Activated T-helper 1 cell treated with anti-CD3 and anti-CD28 coated beads, Interleukin-2, amount 50 U/mL, for 16 hours (primary cell): ENCODE data around the gene CNIH2.
A peak's percentile ranks its signal among the peaks of the same experiment; 100 is the strongest.
"Not testable (repeated sequence)": the region's sequence is repeated elsewhere in the genome, so short reads cannot be mapped to it uniquely, and the experiment has no call there.

Experiments
- DNase-seq, 2 donors: peaks; one replicate each; pipeline ENCODE4 v3.0.0-alpha.2; 2020; ENCODE audit warnings: low read depth in 1 of 2, low spot score in 1 of 2

CNIH2 gene

GRCh38 chr11:66277471-66278362 is at the start of gene CNIH2:
CNIH2 (plus strand) TSS chr11:66278175; CDS start chr11:66278457, 282 bp downstream.
- DNase-seq: peak in 1 of 2 donors; percentile 30

- DNase-seq: no peak
Measured at GRCh38 chr11:66228521-66228920, 49.5 kb upstream of the CNIH2 start.

GRCh38 chr11:66230156-66230555 is 47.8 kb upstream of the CNIH2 start:
- no peak for DNase-seq

- DNase-seq: no peak
Measured at GRCh38 chr11:66230978-66231377, 47.0 kb upstream of the CNIH2 start.

- no peak for DNase-seq
Measured at GRCh38 chr11:66231561-66231960, 46.4 kb upstream of the CNIH2 start.

- no peak for DNase-seq
Measured at GRCh38 chr11:66232769-66233168, 45.2 kb upstream of the CNIH2 start.

GRCh38 chr11:66233301-66233700 is 44.7 kb upstream of the CNIH2 start:
- no peak for DNase-seq

GRCh38 chr11:66235141-66235540 is 42.8 kb upstream of the CNIH2 start:
- DNase-seq: no peak

- DNase-seq: no peak
Measured at GRCh38 chr11:66237867-66238266, 40.1 kb upstream of the CNIH2 start.

GRCh38 chr11:66238786-66239413 is 39.1 kb upstream of the CNIH2 start:
- DNase-seq: no peak

- no peak for DNase-seq
Measured at GRCh38 chr11:66239511-66239910, 38.5 kb upstream of the CNIH2 start.

- DNase-seq: no peak
Measured at GRCh38 chr11:66239998-66240780, 37.8 kb upstream of the CNIH2 start.

- no peak for DNase-seq
Measured at GRCh38 chr11:66240781-66241136, 37.2 kb upstream of the CNIH2 start.

- no peak for DNase-seq
Measured at GRCh38 chr11:66242095-66242765, 35.7 kb upstream of the CNIH2 start.

- no peak for DNase-seq
Measured at GRCh38 chr11:66243782-66244535, 34.0 kb upstream of the CNIH2 start.

GRCh38 chr11:66247295-66247694 is 30.7 kb upstream of the CNIH2 start:
- DNase-seq: no peak

GRCh38 chr11:66247801-66248200 is 30.2 kb upstream of the CNIH2 start:
- no peak for DNase-seq

- no peak for DNase-seq
Measured at GRCh38 chr11:66248903-66249302, 29.1 kb upstream of the CNIH2 start.

- DNase-seq: no peak
Measured at GRCh38 chr11:66251809-66252208, 26.2 kb upstream of the CNIH2 start.

GRCh38 chr11:66253081-66253480 is 24.9 kb upstream of the CNIH2 start:
- not testable (repeated sequence) for DNase-seq
